GM23338 (cell line): ENCODE measurements around the gene SLC22A16. TPM values are rescaled to one million over a fixed set of nuclear protein-coding genes. Genes with fewer than 3 reads are reported as not detected.

ENCODE experiments used
- ATAC-seq: fragments of 200-7000 bp; cut with Tn5 transposase; 3 replicates; pipeline ENCODE4 v1.9.1; 2020
- DNase-seq: peaks from one replicate; pipeline ENCODE4 v3.0.0-alpha.2; 2015; ENCODE audit warnings: low spot score
- H2AFZ ChIP-seq: fragments of 200-600 bp; sonication (generic); 2 replicates; pipeline ENCODE4 v1.8.0; 2016; ENCODE audit warnings: antibody characterized with exemption, mild to moderate bottlenecking, moderate library complexity
- H3F3A ChIP-seq: fragments of 200-600 bp; sonication (generic); replicated peaks from 2 replicates; pipeline ENCODE4 v1.8.0; 2017; ENCODE audit warnings: antibody characterized with exemption, mixed run types, low read depth
- H3K27ac ChIP-seq: fragments of 200-600 bp; sonication (generic); 2 replicates; pipeline ENCODE4 v1.6.1; 2016; ENCODE audit warnings: low read depth
- H3K27me3 ChIP-seq: fragments of 200-600 bp; sonication (generic); 2 replicates; pipeline ENCODE4 v1.8.0; 2016; ENCODE audit warnings: mild to moderate bottlenecking, mixed run types, moderate library complexity; ENCODE audit not compliant: insufficient read depth
- H3K36me3 ChIP-seq: fragments of 200-600 bp; sonication (generic); 2 replicates; pipeline ENCODE4 v1.8.0; 2016; ENCODE audit warnings: mild to moderate bottlenecking; ENCODE audit not compliant: insufficient read depth
- H3K4me1 ChIP-seq: fragments of 200-600 bp; sonication (generic); 2 replicates; pipeline ENCODE4 v1.8.0; 2016; ENCODE audit warnings: mild to moderate bottlenecking, moderate library complexity; ENCODE audit not compliant: insufficient read depth
- H3K4me2 ChIP-seq: fragments of 200-600 bp; sonication (generic); 2 replicates; pipeline ENCODE4 v1.7.1; 2017; ENCODE audit warnings: mixed run types
- H3K4me3 ChIP-seq: fragments of 200-600 bp; sonication (generic); 2 replicates; pipeline ENCODE4 v1.6.1; 2016; ENCODE audit warnings: mixed run types
- H3K79me2 ChIP-seq: fragments of 200-600 bp; sonication (generic); replicated peaks from 2 replicates; pipeline ENCODE4 v1.8.0; 2017; ENCODE audit warnings: mild to moderate bottlenecking; ENCODE audit not compliant: insufficient read depth
- H3K9me2 ChIP-seq: fragments of 200-600 bp; sonication (generic); 2 replicates; pipeline ENCODE4 v1.8.0; 2017; ENCODE audit not compliant: insufficient read depth
- H4K20me1 ChIP-seq: fragments of 200-600 bp; sonication (generic); replicated peaks from 2 replicates; pipeline ENCODE4 v1.8.0; 2017; ENCODE audit warnings: mild to moderate bottlenecking; ENCODE audit not compliant: insufficient read depth
- H3K27ac Mint-ChIP-seq: 2 replicates; pipeline ENCODE4 v1.8.0; 2020; ENCODE audit warnings: inconsistent platforms, mild to moderate bottlenecking, moderate library complexity, mixed read lengths
- H3K27me3 Mint-ChIP-seq: 3 replicates; pipeline ENCODE4 v1.8.0; 2022; ENCODE audit warnings: low read depth, mild to moderate bottlenecking, moderate library complexity, mixed read lengths, inconsistent platforms; ENCODE audit not compliant: insufficient read depth, poor library complexity
- H3K36me3 Mint-ChIP-seq: 3 replicates; pipeline ENCODE4 v1.8.0; 2021; ENCODE audit warnings: low read depth, mild to moderate bottlenecking, inconsistent platforms, moderate library complexity, mixed read lengths
- H3K4me1 Mint-ChIP-seq: 3 replicates; pipeline ENCODE4 v1.8.0; 2020; ENCODE audit warnings: mild to moderate bottlenecking, inconsistent platforms, mixed read lengths
- H3K4me3 Mint-ChIP-seq: 3 replicates; pipeline ENCODE4 v1.8.0; 2021; ENCODE audit warnings: moderate library complexity, mild to moderate bottlenecking, inconsistent platforms, mixed read lengths
- H3K9me3 Mint-ChIP-seq: 3 replicates; pipeline ENCODE4 v1.8.0; 2020; ENCODE audit warnings: moderate library complexity, mild to moderate bottlenecking, inconsistent platforms, mixed read lengths
- CREB1 ChIP-seq: fragments of 250-450 bp; sonication (Bioruptor Pico); IDR thresholded peaks from 2 replicates; pipeline ENCODE4 v1.5.0; 2020; ENCODE audit warnings: low read depth, mild to moderate bottlenecking, moderate library complexity
- EZH2 ChIP-seq: fragments of 200-600 bp; sonication (generic); IDR thresholded peaks from one replicate; pipeline ENCODE4 v1.8.0; 2017; ENCODE audit warnings: antibody characterized with exemption, mild to moderate bottlenecking, low read depth; ENCODE audit not compliant: unreplicated experiment
- JUNB ChIP-seq: IDR thresholded peaks from one replicate; pipeline ENCODE4 v1.6.1; 2016; ENCODE audit warnings: antibody characterized with exemption; ENCODE audit not compliant: unreplicated experiment
- NANOG ChIP-seq: IDR thresholded peaks from 2 replicates; pipeline ENCODE4 v1.6.1; 2016; ENCODE audit warnings: antibody characterized with exemption, borderline replicate concordance
- POLR2AphosphoS5 ChIP-seq: IDR thresholded peaks from 2 replicates; pipeline ENCODE4 v1.6.1; 2016; ENCODE audit warnings: antibody characterized with exemption, low read depth
- STAT1 ChIP-seq: IDR thresholded peaks from one replicate; pipeline ENCODE4 v1.6.1; 2016; ENCODE audit warnings: antibody characterized with exemption; ENCODE audit not compliant: unreplicated experiment
- ZNF114 ChIP-seq: fragments of 250-450 bp; sonication (Bioruptor Pico); IDR thresholded peaks from 2 replicates; pipeline ENCODE4 v1.5.0; 2020; ENCODE audit warnings: mild to moderate bottlenecking, moderate library complexity
- ZNF331 ChIP-seq: fragments of 250-450 bp; sonication (Bioruptor Pico); IDR thresholded peaks from 2 replicates; pipeline ENCODE4 v1.5.0; 2020; ENCODE audit warnings: low read depth, mild to moderate bottlenecking, moderate library complexity
- polyA plus RNA-seq: library from polyadenylated mRNA; unstranded; fragments of >200 nt; fragmentation: Nextera tagmentation; extraction: Ambion mirVana; gene quantifications from 2 replicates; pipeline ENCODE4 v1.2.1, GENCODE V29; 2016
- total RNA-seq: library from RNA; depleted of rRNA; stranded (reverse); fragments of >200 nt; shearing (Covaris generic); gene quantifications from 2 replicates; pipeline ENCODE4 v1.2.3, GENCODE V29; 2014
- TF ChIP-seq, protein P1 (sequence below), 2 experiments: fragments of 200-600 bp in 1 of 2; sonication (generic) in 1 of 2; conservative IDR thresholded peaks; 2 replicates each; pipeline versions ENCODE4 v1.5.1 to v1.6.1; 2016 to 2017; ENCODE audit warnings: antibody characterized with exemption in 2 of 2, low read depth in 2 of 2, mild to moderate bottlenecking in 2 of 2, moderate library complexity in 1 of 2
- TF ChIP-seq, protein P2 (sequence below): IDR thresholded peaks from 2 replicates; pipeline ENCODE4 v1.6.1; 2016; ENCODE audit warnings: antibody characterized with exemption
- TF ChIP-seq, protein P3 (sequence below): fragments of 250-450 bp; sonication (Bioruptor Pico); IDR thresholded peaks from 2 replicates; pipeline ENCODE4 v1.5.0; 2020; ENCODE audit warnings: mild to moderate bottlenecking, moderate library complexity
- TF ChIP-seq, protein P4 (sequence below): IDR thresholded peaks from one replicate; pipeline ENCODE4 v1.6.1; 2018; ENCODE audit warnings: antibody characterized with exemption; ENCODE audit not compliant: unreplicated experiment

Gene SLC22A16
- total and polyA plus RNA-seq, 2 experiments from 2014 or later, result 0.37 to 0.42 TPM

DNA sequence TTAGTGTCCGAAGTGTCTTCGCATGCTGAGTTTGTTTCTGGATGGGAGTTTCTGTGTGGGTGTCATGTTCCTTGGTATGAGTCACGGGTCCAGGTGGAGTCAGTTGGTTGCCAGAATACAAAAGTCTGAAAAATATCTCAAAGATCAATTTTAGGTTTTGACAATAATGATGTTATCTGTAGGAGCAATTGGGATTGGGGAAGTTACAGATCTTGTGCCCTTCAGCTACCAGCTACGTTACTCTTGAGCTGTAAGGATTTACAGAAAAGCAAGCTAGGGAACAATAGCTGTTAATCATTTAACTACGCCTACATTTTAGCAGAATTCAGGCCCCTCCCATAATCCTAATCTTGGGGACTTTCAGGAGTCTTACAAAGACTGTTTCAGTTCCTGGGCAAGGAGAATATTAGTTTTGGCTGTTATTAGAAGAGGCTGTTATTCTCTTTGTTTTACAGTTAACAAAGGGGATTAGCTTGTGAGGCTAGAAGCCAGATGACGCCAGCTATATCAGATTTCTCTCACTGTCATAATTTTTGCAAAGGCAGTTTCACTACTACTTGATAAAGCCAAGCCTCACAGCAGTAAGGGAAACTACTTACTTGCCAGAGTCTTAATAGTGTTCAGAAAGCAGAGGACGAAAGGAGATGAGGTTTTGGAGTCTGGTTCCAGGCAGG, 15.4 kb upstream of the SLC22A16 start:
- no peak overlapping the region for H3K27ac ChIP-seq
- H3K4me1 ChIP-seq, result 0 out of 2 replicates have a peak, but pooled peaks cover 5% of the 10 kb centered on the region
- H3F3A ChIP-seq, result no peaks in the 10 kb centered on the region
- no peaks in the 10 kb centered on the region for H3K9me3 Mint-ChIP-seq
- DNase-seq, result peak; percentile 10
- H3K4me1 Mint-ChIP-seq, result peaks cover 3% of the 10 kb centered on the region; the same call in 1 of the 3 replicates
- H3K36me3 ChIP-seq, result no peaks in the 10 kb centered on the region
- no peaks in the 10 kb centered on the region for H3K27me3 ChIP-seq
- H3K9me2 ChIP-seq, result no peaks in the 10 kb centered on the region; the same call in 1 of the 2 replicates
- H3K4me3 ChIP-seq, result no peak overlapping the region
- no peak for ATAC-seq
- no peaks in the 10 kb centered on the region for H4K20me1 ChIP-seq
- H3K36me3 Mint-ChIP-seq, result no peaks in the 10 kb centered on the region
- no peak overlapping the region for H3K4me3 Mint-ChIP-seq
- TF ChIP-seq CREB1 (CRISPR knock-in tag) (no peak), NANOG (no peak), POLR2AphosphoS5 (no peak), STAT1 (no peak), EZH2 (no peak), JUNB (no peak), ZNF114 (CRISPR knock-in tag) (no peak), ZNF331 (CRISPR knock-in tag) (no peak)
- TF ChIP-seq, protein P1, sequence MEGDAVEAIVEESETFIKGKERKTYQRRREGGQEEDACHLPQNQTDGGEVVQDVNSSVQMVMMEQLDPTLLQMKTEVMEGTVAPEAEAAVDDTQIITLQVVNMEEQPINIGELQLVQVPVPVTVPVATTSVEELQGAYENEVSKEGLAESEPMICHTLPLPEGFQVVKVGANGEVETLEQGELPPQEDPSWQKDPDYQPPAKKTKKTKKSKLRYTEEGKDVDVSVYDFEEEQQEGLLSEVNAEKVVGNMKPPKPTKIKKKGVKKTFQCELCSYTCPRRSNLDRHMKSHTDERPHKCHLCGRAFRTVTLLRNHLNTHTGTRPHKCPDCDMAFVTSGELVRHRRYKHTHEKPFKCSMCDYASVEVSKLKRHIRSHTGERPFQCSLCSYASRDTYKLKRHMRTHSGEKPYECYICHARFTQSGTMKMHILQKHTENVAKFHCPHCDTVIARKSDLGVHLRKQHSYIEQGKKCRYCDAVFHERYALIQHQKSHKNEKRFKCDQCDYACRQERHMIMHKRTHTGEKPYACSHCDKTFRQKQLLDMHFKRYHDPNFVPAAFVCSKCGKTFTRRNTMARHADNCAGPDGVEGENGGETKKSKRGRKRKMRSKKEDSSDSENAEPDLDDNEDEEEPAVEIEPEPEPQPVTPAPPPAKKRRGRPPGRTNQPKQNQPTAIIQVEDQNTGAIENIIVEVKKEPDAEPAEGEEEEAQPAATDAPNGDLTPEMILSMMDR (conservative IDR thresholded peaks at IDR 0.05; ENCODE audit: low read depth in 2 of 2), result no peak
- TF ChIP-seq, protein P2, sequence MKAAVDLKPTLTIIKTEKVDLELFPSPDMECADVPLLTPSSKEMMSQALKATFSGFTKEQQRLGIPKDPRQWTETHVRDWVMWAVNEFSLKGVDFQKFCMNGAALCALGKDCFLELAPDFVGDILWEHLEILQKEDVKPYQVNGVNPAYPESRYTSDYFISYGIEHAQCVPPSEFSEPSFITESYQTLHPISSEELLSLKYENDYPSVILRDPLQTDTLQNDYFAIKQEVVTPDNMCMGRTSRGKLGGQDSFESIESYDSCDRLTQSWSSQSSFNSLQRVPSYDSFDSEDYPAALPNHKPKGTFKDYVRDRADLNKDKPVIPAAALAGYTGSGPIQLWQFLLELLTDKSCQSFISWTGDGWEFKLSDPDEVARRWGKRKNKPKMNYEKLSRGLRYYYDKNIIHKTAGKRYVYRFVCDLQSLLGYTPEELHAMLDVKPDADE, result no peak
- TF ChIP-seq, protein P3, sequence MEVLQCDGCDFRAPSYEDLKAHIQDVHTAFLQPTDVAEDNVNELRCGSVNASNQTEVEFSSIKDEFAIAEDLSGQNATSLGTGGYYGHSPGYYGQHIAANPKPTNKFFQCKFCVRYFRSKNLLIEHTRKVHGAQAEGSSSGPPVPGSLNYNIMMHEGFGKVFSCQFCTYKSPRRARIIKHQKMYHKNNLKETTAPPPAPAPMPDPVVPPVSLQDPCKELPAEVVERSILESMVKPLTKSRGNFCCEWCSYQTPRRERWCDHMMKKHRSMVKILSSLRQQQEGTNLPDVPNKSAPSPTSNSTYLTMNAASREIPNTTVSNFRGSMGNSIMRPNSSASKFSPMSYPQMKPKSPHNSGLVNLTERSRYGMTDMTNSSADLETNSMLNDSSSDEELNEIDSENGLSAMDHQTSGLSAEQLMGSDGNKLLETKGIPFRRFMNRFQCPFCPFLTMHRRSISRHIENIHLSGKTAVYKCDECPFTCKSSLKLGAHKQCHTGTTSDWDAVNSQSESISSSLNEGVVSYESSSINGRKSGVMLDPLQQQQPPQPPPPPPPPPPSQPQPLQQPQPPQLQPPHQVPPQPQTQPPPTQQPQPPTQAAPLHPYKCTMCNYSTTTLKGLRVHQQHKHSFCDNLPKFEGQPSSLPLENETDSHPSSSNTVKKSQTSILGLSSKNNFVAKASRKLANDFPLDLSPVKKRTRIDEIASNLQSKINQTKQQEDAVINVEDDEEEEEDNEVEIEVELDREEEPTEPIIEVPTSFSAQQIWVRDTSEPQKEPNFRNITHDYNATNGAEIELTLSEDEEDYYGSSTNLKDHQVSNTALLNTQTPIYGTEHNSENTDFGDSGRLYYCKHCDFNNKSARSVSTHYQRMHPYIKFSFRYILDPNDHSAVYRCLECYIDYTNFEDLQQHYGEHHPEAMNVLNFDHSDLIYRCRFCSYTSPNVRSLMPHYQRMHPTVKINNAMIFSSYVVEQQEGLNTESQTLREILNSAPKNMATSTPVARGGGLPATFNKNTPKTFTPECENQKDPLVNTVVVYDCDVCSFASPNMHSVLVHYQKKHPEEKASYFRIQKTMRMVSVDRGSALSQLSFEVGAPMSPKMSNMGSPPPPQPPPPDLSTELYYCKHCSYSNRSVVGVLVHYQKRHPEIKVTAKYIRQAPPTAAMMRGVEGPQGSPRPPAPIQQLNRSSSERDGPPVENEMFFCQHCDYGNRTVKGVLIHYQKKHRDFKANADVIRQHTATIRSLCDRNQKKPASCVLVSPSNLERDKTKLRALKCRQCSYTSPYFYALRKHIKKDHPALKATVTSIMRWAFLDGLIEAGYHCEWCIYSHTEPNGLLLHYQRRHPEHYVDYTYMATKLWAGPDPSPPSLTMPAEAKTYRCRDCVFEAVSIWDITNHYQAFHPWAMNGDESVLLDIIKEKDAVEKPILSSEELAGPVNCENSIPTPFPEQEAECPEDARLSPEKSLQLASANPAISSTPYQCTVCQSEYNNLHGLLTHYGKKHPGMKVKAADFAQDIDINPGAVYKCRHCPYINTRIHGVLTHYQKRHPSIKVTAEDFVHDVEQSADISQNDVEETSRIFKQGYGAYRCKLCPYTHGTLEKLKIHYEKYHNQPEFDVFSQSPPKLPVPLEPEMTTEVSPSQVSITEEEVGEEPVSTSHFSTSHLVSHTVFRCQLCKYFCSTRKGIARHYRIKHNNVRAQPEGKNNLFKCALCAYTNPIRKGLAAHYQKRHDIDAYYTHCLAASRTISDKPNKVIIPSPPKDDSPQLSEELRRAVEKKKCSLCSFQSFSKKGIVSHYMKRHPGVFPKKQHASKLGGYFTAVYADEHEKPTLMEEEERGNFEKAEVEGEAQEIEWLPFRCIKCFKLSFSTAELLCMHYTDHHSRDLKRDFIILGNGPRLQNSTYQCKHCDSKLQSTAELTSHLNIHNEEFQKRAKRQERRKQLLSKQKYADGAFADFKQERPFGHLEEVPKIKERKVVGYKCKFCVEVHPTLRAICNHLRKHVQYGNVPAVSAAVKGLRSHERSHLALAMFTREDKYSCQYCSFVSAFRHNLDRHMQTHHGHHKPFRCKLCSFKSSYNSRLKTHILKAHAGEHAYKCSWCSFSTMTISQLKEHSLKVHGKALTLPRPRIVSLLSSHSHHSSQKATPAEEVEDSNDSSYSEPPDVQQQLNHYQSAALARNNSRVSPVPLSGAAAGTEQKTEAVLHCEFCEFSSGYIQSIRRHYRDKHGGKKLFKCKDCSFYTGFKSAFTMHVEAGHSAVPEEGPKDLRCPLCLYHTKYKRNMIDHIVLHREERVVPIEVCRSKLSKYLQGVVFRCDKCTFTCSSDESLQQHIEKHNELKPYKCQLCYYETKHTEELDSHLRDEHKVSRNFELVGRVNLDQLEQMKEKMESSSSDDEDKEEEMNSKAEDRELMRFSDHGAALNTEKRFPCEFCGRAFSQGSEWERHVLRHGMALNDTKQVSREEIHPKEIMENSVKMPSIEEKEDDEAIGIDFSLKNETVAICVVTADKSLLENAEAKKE (CRISPR knock-in tag), result no peak
- TF ChIP-seq, protein P4, sequence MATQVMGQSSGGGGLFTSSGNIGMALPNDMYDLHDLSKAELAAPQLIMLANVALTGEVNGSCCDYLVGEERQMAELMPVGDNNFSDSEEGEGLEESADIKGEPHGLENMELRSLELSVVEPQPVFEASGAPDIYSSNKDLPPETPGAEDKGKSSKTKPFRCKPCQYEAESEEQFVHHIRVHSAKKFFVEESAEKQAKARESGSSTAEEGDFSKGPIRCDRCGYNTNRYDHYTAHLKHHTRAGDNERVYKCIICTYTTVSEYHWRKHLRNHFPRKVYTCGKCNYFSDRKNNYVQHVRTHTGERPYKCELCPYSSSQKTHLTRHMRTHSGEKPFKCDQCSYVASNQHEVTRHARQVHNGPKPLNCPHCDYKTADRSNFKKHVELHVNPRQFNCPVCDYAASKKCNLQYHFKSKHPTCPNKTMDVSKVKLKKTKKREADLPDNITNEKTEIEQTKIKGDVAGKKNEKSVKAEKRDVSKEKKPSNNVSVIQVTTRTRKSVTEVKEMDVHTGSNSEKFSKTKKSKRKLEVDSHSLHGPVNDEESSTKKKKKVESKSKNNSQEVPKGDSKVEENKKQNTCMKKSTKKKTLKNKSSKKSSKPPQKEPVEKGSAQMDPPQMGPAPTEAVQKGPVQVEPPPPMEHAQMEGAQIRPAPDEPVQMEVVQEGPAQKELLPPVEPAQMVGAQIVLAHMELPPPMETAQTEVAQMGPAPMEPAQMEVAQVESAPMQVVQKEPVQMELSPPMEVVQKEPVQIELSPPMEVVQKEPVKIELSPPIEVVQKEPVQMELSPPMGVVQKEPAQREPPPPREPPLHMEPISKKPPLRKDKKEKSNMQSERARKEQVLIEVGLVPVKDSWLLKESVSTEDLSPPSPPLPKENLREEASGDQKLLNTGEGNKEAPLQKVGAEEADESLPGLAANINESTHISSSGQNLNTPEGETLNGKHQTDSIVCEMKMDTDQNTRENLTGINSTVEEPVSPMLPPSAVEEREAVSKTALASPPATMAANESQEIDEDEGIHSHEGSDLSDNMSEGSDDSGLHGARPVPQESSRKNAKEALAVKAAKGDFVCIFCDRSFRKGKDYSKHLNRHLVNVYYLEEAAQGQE, result no peak
- no peaks in the 10 kb centered on the region for H3K79me2 ChIP-seq
- no peak overlapping the region for H3K4me2 ChIP-seq
- no peak overlapping the region for H3K27ac Mint-ChIP-seq
- peaks cover 4% of the 10 kb centered on the region for H3K27me3 Mint-ChIP-seq
- H2AFZ ChIP-seq, result peak overlapping the region; percentile 43; the same call in 1 of the 2 replicates
